ENCODE results near the gene NLGN4X. TPM values are rescaled to one million over a fixed set of nuclear protein-coding genes. Genes with fewer than 3 reads are reported as not detected.

Gene NLGN4X
- total and polyA plus RNA-seq, 2 donors (not counting 3 experiments of a cell fraction or from before 2014, with no cell fraction given): 0.03 TPM; not detected in 1

DNA sequence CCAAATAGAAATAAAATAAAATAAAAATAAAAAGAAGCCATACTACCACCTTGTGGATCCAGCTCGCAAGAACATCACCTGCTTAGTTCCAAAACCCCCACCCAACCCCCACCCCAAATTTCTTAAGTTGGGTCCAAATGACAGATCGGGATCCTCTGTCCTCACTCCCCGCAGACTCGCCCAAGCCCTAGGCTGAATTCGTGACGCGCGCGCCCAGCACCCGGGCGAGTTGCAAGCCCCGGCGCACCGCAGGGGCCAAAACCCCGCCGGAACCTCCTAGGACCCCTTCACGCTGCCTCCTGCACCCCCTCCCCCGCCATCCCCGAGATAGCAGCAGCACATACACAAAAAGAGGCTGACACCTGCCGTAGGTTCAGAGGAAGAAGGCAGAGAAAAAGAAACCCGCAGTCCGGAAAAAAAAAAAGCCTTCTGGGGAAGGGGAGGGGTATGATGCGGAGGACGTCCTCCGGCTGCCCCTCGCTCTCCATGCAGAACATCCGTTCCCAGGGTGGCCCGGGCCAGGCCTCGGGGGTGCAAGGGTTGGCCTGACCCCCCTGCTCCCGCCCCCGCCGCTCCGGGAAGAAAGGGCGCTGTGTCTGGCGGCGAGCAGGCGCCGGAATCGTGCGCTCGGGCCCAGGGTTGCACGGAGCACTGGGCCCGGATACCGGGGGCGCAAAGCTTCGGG lies 2.6 kb downstream of the NLGN4X start:
- no peaks in the 10 kb centered on the region for H3K36me3 ChIP-seq (ENCODE audit: control insufficient read depth in 2 of 2, extremely low read depth in 1 of 2, insufficient read depth in 2 of 2, low read length in 2 of 2)
- no peaks in the 10 kb centered on the region for H3K79me2 ChIP-seq (ENCODE audit: control insufficient read depth, insufficient read depth, low read length)
- no peaks in the 10 kb centered on the region for H4K20me1 ChIP-seq (replicated peaks; ENCODE audit: control insufficient read depth, extremely low read depth, insufficient read depth, low read length)
- no peak overlapping the region for H2AFZ ChIP-seq (ENCODE audit: low read depth, low read length)
- H3K4me3 ChIP-seq (replicated peaks in 1 of 3; ENCODE audit: insufficient read depth in 1 of 3, low read depth in 1 of 3, low read length in 3 of 3): no peak overlapping the region
- dilution Hi-C loops (cut with MboI; ENCODE audit: extremely low pct_ligation_motif_present, low sequenced_read_pairs): no loop called here
- no peak for DNase-seq (ENCODE audit: low read depth, low spot score)
- CTCF ChIA-PET: no interaction called here
- no peak for FAIRE-seq
- no peaks in the 10 kb centered on the region for H3K9me3 ChIP-seq (replicated peaks; ENCODE audit: control insufficient read depth, insufficient read depth, low read length)
- H3K9me1 ChIP-seq (replicated peaks; ENCODE audit: control insufficient read depth, extremely low read depth, insufficient read depth, low read length): no peaks in the 10 kb centered on the region
- no peak overlapping the region for H3K27ac ChIP-seq (ENCODE audit: insufficient read depth, low read depth, low read length)
- H3K9ac ChIP-seq (replicated peaks; ENCODE audit: extremely low read depth, insufficient read depth, low read length): no peak overlapping the region
- no peak overlapping the region for H3K4me2 ChIP-seq (ENCODE audit: insufficient read depth, low read length)
- TF ChIP-seq POLR2A (IDR thresholded peaks at IDR 0.05; ENCODE audit: low read depth, low read length): no peak
- BruUV-seq (replicated peaks): no TSS peak
- H3K27me3 ChIP-seq (ENCODE audit: control insufficient read depth in 2 of 2, insufficient read depth in 2 of 2, low read length in 2 of 2): no peaks in the 10 kb centered on the region
- POLR2A ChIA-PET: no interaction called here
- intact Hi-C loops (cut with micrococcal nuclease): no loop called here
- no peaks in the 10 kb centered on the region for H3K4me1 ChIP-seq (ENCODE audit: control insufficient read depth, extremely low read depth, insufficient read depth, low read length)

DNA sequence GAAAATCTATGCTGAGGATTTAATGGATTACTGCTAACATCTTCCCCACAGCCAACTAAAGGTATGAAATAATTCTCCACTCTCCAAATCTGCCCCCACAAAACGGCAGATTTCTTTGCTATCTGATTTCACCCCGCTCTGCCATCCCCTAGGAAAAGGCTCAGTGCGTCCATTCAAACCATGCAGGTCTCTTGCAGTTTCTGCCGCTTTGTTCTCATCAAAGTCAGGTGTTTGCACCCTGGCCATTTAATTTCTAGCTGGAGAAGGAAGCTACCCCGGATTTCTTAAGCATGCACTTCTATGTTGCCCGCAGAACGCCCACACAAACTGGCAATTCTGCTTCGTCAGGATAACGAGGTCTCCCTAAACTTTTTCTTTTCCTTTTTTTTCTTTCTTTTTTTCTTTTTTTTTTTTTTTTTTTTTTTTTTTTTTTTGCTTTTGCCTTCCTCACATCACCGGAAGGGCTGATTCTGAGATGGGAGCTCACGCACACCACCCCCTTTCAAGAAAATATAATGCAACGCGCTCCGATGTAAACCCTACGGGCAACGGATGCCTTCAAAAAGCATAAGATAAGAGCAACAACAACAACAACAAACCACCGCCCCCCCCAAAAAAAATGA lies 3.3 kb downstream of the NLGN4X start:
- Histone ChIP-seq H3K9me3 (replicated peaks; ENCODE audit: control insufficient read depth, insufficient read depth, low read length) (no peaks in the 10 kb centered on the region), H3K27ac (ENCODE audit: insufficient read depth, low read depth, low read length) (no peak overlapping the region), H3K79me2 (ENCODE audit: control insufficient read depth, insufficient read depth, low read length) (no peaks in the 10 kb centered on the region), H3K36me3 (ENCODE audit: control insufficient read depth in 2 of 2, extremely low read depth in 1 of 2, insufficient read depth in 2 of 2, low read length in 2 of 2) (no peaks in the 10 kb centered on the region), H3K9ac (replicated peaks; ENCODE audit: extremely low read depth, insufficient read depth, low read length) (no peak overlapping the region), H2AFZ (ENCODE audit: low read depth, low read length) (no peak overlapping the region), H3K4me2 (ENCODE audit: insufficient read depth, low read length) (no peak overlapping the region), H3K27me3 (ENCODE audit: control insufficient read depth in 2 of 2, insufficient read depth in 2 of 2, low read length in 2 of 2) (no peaks in the 10 kb centered on the region), H3K4me3 (replicated peaks in 1 of 3; ENCODE audit: insufficient read depth in 1 of 3, low read depth in 1 of 3, low read length in 3 of 3) (no peak overlapping the region), H3K9me1 (replicated peaks; ENCODE audit: control insufficient read depth, extremely low read depth, insufficient read depth, low read length) (no peaks in the 10 kb centered on the region), H4K20me1 (replicated peaks; ENCODE audit: control insufficient read depth, extremely low read depth, insufficient read depth, low read length) (no peaks in the 10 kb centered on the region), H3K4me1 (ENCODE audit: control insufficient read depth, extremely low read depth, insufficient read depth, low read length) (no peaks in the 10 kb centered on the region)
- TF ChIP-seq, protein P1, sequence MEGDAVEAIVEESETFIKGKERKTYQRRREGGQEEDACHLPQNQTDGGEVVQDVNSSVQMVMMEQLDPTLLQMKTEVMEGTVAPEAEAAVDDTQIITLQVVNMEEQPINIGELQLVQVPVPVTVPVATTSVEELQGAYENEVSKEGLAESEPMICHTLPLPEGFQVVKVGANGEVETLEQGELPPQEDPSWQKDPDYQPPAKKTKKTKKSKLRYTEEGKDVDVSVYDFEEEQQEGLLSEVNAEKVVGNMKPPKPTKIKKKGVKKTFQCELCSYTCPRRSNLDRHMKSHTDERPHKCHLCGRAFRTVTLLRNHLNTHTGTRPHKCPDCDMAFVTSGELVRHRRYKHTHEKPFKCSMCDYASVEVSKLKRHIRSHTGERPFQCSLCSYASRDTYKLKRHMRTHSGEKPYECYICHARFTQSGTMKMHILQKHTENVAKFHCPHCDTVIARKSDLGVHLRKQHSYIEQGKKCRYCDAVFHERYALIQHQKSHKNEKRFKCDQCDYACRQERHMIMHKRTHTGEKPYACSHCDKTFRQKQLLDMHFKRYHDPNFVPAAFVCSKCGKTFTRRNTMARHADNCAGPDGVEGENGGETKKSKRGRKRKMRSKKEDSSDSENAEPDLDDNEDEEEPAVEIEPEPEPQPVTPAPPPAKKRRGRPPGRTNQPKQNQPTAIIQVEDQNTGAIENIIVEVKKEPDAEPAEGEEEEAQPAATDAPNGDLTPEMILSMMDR (IDR thresholded peaks at IDR 0.05; ENCODE audit: extremely low read depth in 1 of 2, insufficient read depth in 1 of 2, low read depth in 1 of 2, low read length in 2 of 2): no peak
- TF ChIP-seq GATA2 (IDR thresholded peaks at IDR 0.05; ENCODE audit: insufficient read depth, insufficient read length, low read depth, low read length) (no peak), POLR2AphosphoS5 (IDR thresholded peaks at IDR 0.05; ENCODE audit: insufficient read depth, low read depth, low read length) (no peak), POLR2A (IDR thresholded peaks at IDR 0.05; ENCODE audit: low read depth, low read length) (no peak), JUN (IDR thresholded peaks at IDR 0.05; ENCODE audit: borderline replicate concordance, insufficient read depth, insufficient read length, low read depth) (no peak), EZH2 (IDR thresholded peaks at IDR 0.05; ENCODE audit: borderline replicate concordance, low read depth, low read length, severe bottlenecking) (no peak), FOS (IDR thresholded peaks at IDR 0.05; ENCODE audit: borderline replicate concordance, insufficient read depth, low read length) (no peak), MYC (IDR thresholded peaks at IDR 0.05; ENCODE audit: low read depth, low read length) (no peak)
- TF ChIP-seq, protein P2, sequence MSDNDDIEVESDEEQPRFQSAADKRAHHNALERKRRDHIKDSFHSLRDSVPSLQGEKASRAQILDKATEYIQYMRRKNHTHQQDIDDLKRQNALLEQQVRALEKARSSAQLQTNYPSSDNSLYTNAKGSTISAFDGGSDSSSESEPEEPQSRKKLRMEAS (IDR thresholded peaks at IDR 0.05; ENCODE audit: insufficient read depth, insufficient read length): no peak
- POLR2A ChIA-PET: no interaction called here
- no peak for DNase-seq (ENCODE audit: low read depth, low spot score)
- FAIRE-seq: no peak
- no TSS peak for BruUV-seq (replicated peaks)
- dilution Hi-C loops (cut with MboI; ENCODE audit: extremely low pct_ligation_motif_present, low sequenced_read_pairs) (no loop called here), intact Hi-C loops (cut with micrococcal nuclease) (no loop called here)
- CTCF ChIA-PET: no interaction called here

Data from endothelial cell of umbilical vein (primary cell).